Natural killer cell (primary cell): Measurements from ENCODE around the gene ATP1B3. TPM values are rescaled to one million over a fixed set of nuclear protein-coding genes. Genes with fewer than 3 reads are reported as not detected.

Experiments used
- ATAC-seq, 3 donors: fragments of 150-1000 bp in 2 of 3; fragments of 200-7000 bp in 1 of 3; cut with Tn5 transposase; 1 replicate in 1 of 3; 2 replicates in 2 of 3; pipeline ENCODE4 v1.10.0; 2021; ENCODE audit warnings: mild to moderate bottlenecking in 2 of 3, moderate library complexity in 2 of 3
- DNase-seq, 2 donors: peaks; one replicate each; pipeline versions ENCODE4 v3.0.0 to v3.0.0-alpha.2; 2013 to 2021; ENCODE audit warnings: mixed read lengths in 1 of 2
- H3K27ac ChIP-seq: one replicate; pipeline ENCODE4 v1.5.1; 2013; ENCODE audit warnings: mild to moderate bottlenecking, low read length
- H3K27me3 ChIP-seq: one replicate; pipeline ENCODE4 v1.6.1; 2013; ENCODE audit warnings: low read length; ENCODE audit not compliant: control insufficient read depth, insufficient read depth
- H3K36me3 ChIP-seq: one replicate; pipeline ENCODE4 v1.6.1; 2013; ENCODE audit warnings: low read length; ENCODE audit not compliant: control insufficient read depth, insufficient read depth
- H3K4me1 ChIP-seq: one replicate; pipeline ENCODE4 v1.6.1; 2013; ENCODE audit warnings: low read length; ENCODE audit not compliant: control insufficient read depth, insufficient read depth
- H3K4me3 ChIP-seq: one replicate; pipeline ENCODE4 v1.5.1; 2013; ENCODE audit warnings: low read length
- H3K9me3 ChIP-seq: one replicate; pipeline ENCODE4 v1.6.1; 2013; ENCODE audit warnings: low read length; ENCODE audit not compliant: control insufficient read depth, insufficient read depth
- H3K27ac Mint-ChIP-seq, 2 donors: one replicate each; pipeline ENCODE4 v1.8.0; 2022; ENCODE audit warnings: mild to moderate bottlenecking in 2 of 2, mixed read lengths in 2 of 2, moderate library complexity in 1 of 2
- H3K27me3 Mint-ChIP-seq, 2 donors: one replicate each; pipeline ENCODE4 v1.8.0; 2022; ENCODE audit warnings: low read depth in 2 of 2, mixed read lengths in 2 of 2
- H3K36me3 Mint-ChIP-seq: one replicate; pipeline ENCODE4 v1.8.0; 2022; ENCODE audit warnings: mixed read lengths
- H3K4me1 Mint-ChIP-seq, 2 donors: one replicate each; pipeline ENCODE4 v1.8.0; 2022; ENCODE audit warnings: mixed read lengths in 2 of 2
- H3K4me3 Mint-ChIP-seq: one replicate; pipeline ENCODE4 v1.8.0; 2022; ENCODE audit warnings: mild to moderate bottlenecking, moderate library complexity, mixed read lengths
- H3K9me3 Mint-ChIP-seq, 2 donors: one replicate each; pipeline ENCODE4 v1.8.0; 2022; ENCODE audit warnings: mixed read lengths in 2 of 2
- WGBS: methylation state at CpG from one replicate; pipeline ENCODE4 v1.1.7; 2013; ENCODE audit warnings: missing lambda C conversion rate; ENCODE audit not compliant: insufficient coverage; 5-methylcytosine and 5-hydroxymethylcytosine counted together
- intact Hi-C: fragments of 100-400 bp; cut with micrococcal nuclease; formaldehyde crosslinking; loops from one replicate; pipeline ENCODE4 v1.14.2; 2022
- total RNA-seq, 4 donors: library from RNA; stranded (reverse); fragments of 120-200 nt in 1 of 4; gene quantifications; one replicate each; pipeline versions ENCODE4 v1.2.3 to v1.2.4, GENCODE V29; 2013 to 2022
- TF ChIP-seq, protein P1 (sequence below): fragments of 200-600 bp; IDR thresholded peaks from one replicate; pipeline ENCODE4 v1.8.0; 2022; ENCODE audit warnings: antibody characterized with exemption

The ATP1B3 gene
- total RNA-seq, 3 donors from 2014 or later (not counting 1 experiment from before 2014, with no cell fraction given): 46.7 to 81.1 (median 78.2) TPM

DNA sequence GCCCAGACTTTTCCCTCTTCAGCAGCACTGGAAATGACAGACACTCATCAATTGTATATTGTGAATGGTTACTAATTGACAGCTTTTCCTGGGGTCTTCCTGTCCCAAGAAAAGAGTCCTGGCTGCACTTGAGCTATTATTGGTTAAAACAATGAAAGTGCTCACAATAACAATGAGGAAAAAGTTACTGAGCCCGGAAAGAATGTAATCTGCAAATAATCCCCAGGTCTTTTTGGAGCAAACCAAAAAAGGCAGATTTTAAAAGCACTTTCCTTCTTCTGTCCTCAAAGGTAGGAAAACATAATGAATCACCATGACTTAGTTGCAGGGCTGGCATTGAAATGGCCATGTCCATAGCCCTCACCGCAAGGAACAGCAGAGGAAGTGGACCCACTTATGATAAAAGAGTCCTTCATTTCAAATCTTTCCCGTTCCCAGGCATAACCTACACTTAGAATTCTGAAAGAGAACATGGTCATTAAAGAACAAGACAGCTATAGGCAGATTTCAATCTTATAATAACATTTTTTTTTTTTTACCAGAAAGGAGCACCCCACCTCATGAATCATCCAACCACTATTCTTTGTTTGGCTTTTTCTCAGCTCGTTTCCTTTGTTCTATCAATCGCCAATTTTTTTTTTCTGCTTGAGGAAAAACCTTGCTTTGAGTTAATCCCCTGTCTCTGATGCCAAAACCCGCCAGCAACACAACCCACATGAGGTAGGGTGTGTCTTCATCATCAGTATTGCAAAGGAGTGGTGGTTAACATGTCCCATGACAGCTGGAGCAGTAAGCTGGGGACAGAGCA, 35.5 kb upstream of the ATP1B3 start:
- Histone ChIP-seq H3K27me3 (no peaks in the 10 kb centered on the region), H3K36me3 (no peaks in the 10 kb centered on the region), H3K4me1 (no peaks in the 10 kb centered on the region), H3K27ac (no peak overlapping the region), H3K4me3 (no peak overlapping the region), H3K9me3 (no peaks in the 10 kb centered on the region)
- ATAC-seq (no peak), DNase-seq (no peak)
- Mint-ChIP-seq H3K4me3 (no peak overlapping the region), H3K27me3 (no peaks in the 10 kb centered on the region), H3K4me1 (no peaks in the 10 kb centered on the region), H3K36me3 (no peaks in the 10 kb centered on the region), H3K27ac (no peak overlapping the region), H3K9me3 (no peaks in the 10 kb centered on the region)
- TF ChIP-seq, protein P1, sequence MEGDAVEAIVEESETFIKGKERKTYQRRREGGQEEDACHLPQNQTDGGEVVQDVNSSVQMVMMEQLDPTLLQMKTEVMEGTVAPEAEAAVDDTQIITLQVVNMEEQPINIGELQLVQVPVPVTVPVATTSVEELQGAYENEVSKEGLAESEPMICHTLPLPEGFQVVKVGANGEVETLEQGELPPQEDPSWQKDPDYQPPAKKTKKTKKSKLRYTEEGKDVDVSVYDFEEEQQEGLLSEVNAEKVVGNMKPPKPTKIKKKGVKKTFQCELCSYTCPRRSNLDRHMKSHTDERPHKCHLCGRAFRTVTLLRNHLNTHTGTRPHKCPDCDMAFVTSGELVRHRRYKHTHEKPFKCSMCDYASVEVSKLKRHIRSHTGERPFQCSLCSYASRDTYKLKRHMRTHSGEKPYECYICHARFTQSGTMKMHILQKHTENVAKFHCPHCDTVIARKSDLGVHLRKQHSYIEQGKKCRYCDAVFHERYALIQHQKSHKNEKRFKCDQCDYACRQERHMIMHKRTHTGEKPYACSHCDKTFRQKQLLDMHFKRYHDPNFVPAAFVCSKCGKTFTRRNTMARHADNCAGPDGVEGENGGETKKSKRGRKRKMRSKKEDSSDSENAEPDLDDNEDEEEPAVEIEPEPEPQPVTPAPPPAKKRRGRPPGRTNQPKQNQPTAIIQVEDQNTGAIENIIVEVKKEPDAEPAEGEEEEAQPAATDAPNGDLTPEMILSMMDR: no peak
- 64% methylated on average over 6 of the region's 6 CpGs for WGBS
- intact Hi-C loops: no loop called here

DNA sequence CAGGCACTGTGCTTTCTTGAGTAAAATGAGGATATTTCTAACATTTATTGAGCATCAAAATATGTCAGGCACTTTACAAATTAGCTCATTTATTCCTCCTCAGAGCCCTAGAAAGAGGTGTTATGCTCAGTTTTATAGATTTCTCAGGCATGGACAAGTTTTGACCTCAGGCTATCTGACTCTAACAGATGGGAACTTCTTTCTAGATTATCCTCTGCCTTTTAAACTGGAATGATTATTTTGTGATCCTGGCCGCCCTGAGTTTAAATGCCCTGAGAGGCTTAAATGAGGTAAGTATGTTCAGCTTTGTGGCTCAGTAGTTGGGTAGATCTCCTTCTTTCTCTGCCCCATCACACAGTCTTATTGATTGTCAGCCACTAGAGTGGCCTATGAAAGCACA, 32.3 kb upstream of the ATP1B3 start:
- Histone ChIP-seq H3K9me3 (no peaks in the 10 kb centered on the region), H3K27ac (no peak overlapping the region), H3K4me1 (no peaks in the 10 kb centered on the region), H3K4me3 (no peak overlapping the region), H3K36me3 (no peaks in the 10 kb centered on the region), H3K27me3 (no peaks in the 10 kb centered on the region)
- Mint-ChIP-seq H3K27me3 (no peaks in the 10 kb centered on the region), H3K27ac (no peak overlapping the region), H3K9me3 (no peaks in the 10 kb centered on the region), H3K36me3 (no peaks in the 10 kb centered on the region), H3K4me1 (no peaks in the 10 kb centered on the region), H3K4me3 (no peak overlapping the region)
- DNase-seq (no peak), ATAC-seq (no peak)
- WGBS: no CpG with 5 or more reads among the region's 1 CpG
- intact Hi-C loops: no loop called here
- TF ChIP-seq, protein P1: no peak

DNA sequence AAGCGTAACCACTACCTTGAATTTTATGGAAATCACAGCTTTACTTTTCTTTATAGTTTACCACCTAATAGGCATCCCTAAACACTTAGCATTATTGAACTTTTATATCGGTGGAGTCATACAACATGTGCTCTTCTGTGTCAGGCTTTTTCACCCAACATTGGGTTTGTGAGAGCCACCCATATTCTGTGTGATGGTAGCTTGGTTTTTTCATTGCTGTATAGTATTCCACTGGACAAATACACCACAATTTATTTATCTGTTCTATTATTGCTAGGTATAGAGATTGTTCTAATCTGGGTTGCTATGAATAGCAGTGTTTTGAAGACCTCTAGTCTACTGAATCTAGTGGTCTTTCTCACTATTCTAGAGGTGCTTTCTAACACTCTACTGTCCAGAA, 31.6 kb upstream of the ATP1B3 start:
- Histone ChIP-seq H3K4me1 (no peaks in the 10 kb centered on the region), H3K27ac (no peak overlapping the region), H3K9me3 (no peaks in the 10 kb centered on the region), H3K4me3 (no peak overlapping the region), H3K36me3 (no peaks in the 10 kb centered on the region), H3K27me3 (no peaks in the 10 kb centered on the region)
- intact Hi-C loops: no loop called here
- H3K9me3 Mint-ChIP-seq: no peaks in the 10 kb centered on the region
- no peaks in the 10 kb centered on the region for H3K4me1 Mint-ChIP-seq
- 91% methylated on average over 2 of the region's 2 CpGs for WGBS
- TF ChIP-seq, protein P1: no peak
- no peak overlapping the region for H3K4me3 Mint-ChIP-seq
- H3K27me3 Mint-ChIP-seq: no peaks in the 10 kb centered on the region
- ATAC-seq: no peak
- no peak for DNase-seq
- no peak overlapping the region for H3K27ac Mint-ChIP-seq
- no peaks in the 10 kb centered on the region for H3K36me3 Mint-ChIP-seq
